22Rv1 (cell line): Measurements from ENCODE around the gene CALML3.

ENCODE experiments used
- H3K27ac ChIP-seq: fragments of 450-650 bp; 2 replicates; pipeline ENCODE4 v1.5.1; 2017
- ZFX ChIP-seq: fragments of 450-650 bp; IDR thresholded peaks from 2 replicates; pipeline ENCODE4 v1.6.1; 2017; ENCODE audit warnings: antibody characterized with exemption, borderline replicate concordance
- TF ChIP-seq, protein P1 (sequence below): fragments of 450-650 bp; IDR thresholded peaks from 2 replicates; pipeline ENCODE4 v1.5.1; 2017; ENCODE audit warnings: mild to moderate bottlenecking

The CALML3 gene

GRCh38 chr10:5575482-5576153 lies 50.9 kb downstream of the CALML3 start:
- no peak for TF ChIP-seq ZFX
- TF ChIP-seq, protein P1, sequence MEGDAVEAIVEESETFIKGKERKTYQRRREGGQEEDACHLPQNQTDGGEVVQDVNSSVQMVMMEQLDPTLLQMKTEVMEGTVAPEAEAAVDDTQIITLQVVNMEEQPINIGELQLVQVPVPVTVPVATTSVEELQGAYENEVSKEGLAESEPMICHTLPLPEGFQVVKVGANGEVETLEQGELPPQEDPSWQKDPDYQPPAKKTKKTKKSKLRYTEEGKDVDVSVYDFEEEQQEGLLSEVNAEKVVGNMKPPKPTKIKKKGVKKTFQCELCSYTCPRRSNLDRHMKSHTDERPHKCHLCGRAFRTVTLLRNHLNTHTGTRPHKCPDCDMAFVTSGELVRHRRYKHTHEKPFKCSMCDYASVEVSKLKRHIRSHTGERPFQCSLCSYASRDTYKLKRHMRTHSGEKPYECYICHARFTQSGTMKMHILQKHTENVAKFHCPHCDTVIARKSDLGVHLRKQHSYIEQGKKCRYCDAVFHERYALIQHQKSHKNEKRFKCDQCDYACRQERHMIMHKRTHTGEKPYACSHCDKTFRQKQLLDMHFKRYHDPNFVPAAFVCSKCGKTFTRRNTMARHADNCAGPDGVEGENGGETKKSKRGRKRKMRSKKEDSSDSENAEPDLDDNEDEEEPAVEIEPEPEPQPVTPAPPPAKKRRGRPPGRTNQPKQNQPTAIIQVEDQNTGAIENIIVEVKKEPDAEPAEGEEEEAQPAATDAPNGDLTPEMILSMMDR, result no peak
- no peak overlapping the region for H3K27ac ChIP-seq

- H3K27ac ChIP-seq, result no peak overlapping the region
- no peak for TF ChIP-seq ZFX
- TF ChIP-seq, protein P1, result no peak
Measured at GRCh38 chr10:5576154-5576748, 51.5 kb downstream of the CALML3 start.
